Measurements from ENCODE around the gene PSENEN. TPM values are rescaled to one million over a fixed set of nuclear protein-coding genes. Genes with fewer than 3 reads are reported as not detected.

The PSENEN gene
- total RNA-seq, 2 experiments from 2014 or later = 37.2 to 41.3 TPM

DNA sequence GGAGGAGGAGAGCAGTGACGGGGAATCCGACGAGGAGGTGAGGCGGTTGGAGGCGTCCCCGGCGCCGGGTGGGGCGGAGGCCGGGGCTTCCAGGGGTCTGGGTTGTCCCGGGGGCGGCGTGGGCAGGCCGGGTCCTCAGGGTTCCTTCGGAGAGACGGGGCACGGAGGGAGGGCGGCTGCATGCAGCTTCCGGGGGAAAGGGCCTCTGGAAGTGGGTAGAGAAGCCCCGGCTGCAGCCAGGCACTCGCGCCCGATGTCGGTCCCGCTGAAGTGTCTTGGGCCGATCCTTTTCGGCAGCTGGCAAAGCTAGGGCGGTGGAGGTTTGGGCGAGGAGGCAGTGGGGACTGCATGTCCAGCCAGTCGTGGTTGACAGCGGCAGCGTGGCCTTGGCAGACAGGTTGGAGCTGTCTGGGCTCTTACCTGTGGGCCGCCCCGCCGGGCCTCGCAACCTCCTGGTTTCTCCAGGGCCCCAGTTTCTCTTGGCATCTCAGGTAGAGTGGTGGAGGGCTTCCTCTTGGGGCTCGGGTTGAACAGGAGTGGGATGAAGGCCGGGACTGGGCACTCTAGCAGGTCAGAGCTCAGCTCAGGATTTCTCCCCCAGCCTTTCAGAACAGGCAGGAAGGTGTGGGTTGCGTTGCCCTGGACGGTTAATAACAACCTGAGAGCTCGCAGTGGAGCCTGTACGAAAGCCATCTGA is 27.0 kb upstream of the PSENEN start:
- POLR2A ChIA-PET = interaction anchor here (0.7 to 9.5 kb wide), 16 partner anchors 10 to 164 kb away, joined by 3 to 105 read pairs (median 4); partner anchors contain the start of genes COX6B1, IGFLR1, LIN37 and PSENEN
- intact Hi-C loops (cut with micrococcal nuclease) = loop anchor here (10.0 kb wide), 1 partner anchor 216 kb away; the partner anchor contains the start of gene LRFN3
- Mint-ChIP-seq H3K27ac (peak overlapping the region; percentile 94), H3K4me3 (peak overlapping the region; percentile 94), H3K27me3 (no peaks in the 10 kb centered on the region), H3K36me3 (ENCODE audit: low read depth) (peaks cover 85% of the 10 kb centered on the region), H3K4me1 (ENCODE audit: low read depth) (peaks cover 29% of the 10 kb centered on the region), H3K9me3 (no peaks in the 10 kb centered on the region)
- ATAC-seq = no peak
- TF ChIP-seq, protein P1, sequence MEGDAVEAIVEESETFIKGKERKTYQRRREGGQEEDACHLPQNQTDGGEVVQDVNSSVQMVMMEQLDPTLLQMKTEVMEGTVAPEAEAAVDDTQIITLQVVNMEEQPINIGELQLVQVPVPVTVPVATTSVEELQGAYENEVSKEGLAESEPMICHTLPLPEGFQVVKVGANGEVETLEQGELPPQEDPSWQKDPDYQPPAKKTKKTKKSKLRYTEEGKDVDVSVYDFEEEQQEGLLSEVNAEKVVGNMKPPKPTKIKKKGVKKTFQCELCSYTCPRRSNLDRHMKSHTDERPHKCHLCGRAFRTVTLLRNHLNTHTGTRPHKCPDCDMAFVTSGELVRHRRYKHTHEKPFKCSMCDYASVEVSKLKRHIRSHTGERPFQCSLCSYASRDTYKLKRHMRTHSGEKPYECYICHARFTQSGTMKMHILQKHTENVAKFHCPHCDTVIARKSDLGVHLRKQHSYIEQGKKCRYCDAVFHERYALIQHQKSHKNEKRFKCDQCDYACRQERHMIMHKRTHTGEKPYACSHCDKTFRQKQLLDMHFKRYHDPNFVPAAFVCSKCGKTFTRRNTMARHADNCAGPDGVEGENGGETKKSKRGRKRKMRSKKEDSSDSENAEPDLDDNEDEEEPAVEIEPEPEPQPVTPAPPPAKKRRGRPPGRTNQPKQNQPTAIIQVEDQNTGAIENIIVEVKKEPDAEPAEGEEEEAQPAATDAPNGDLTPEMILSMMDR (IDR thresholded peaks at IDR 0.05) = no peak
- CTCF ChIA-PET = interaction anchor here (0.9 to 1.8 kb wide), 5 partner anchors 16 to 26 kb away, joined by 4 to 10 read pairs (median 5); no protein-coding TSS in a partner anchor
- DNase-seq = peak; percentile 82

DNA sequence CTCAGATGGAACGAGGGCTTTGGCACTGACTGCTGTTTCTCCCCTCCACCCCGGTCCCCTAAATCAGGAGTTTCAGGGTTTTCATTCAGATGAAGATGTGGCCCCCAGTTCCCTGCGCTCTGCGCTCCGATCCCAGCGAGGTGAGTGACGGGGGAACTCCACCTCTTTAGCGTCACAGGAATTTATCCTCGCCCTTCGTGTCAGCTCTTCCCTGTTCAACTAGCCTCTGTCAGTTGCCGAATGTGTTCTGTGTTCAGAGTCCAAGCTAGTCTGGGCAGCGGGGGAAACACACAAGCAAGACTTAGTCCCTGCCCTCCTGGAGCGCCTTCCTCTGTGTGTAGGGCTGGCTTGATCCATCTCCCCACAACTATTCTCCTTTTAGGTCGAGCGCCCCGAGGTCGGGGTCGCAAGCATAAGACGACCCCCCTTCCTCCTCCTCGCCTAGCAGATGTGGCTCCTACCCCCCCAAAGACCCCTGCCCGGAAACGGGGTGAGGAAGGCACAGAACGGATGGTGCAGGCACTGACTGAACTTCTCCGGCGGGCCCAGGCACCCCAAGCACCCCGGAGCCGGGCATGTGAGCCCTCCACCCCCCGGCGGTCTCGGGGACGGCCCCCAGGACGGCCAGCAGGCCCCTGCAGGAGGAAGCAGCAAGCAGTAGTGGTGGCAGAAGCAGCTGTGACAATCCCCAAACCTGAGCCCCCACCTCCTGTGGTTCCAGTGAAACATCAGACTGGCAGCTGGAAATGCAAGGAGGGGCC is 25.9 kb upstream of the PSENEN start:
- intact Hi-C loops (cut with micrococcal nuclease) = loop anchor here (10.0 kb wide), 1 partner anchor 215 kb away; the partner anchor contains the start of gene LRFN3
- Mint-ChIP-seq H3K36me3 (ENCODE audit: low read depth) (peaks cover 82% of the 10 kb centered on the region), H3K4me1 (ENCODE audit: low read depth) (peaks cover 29% of the 10 kb centered on the region), H3K4me3 (peak overlapping the region; percentile 94), H3K9me3 (no peaks in the 10 kb centered on the region), H3K27ac (peak overlapping the region; percentile 94), H3K27me3 (no peaks in the 10 kb centered on the region)
- ChIA-PET CTCF (interaction anchor here (0.6 to 1.8 kb wide), 6 partner anchors 17 to 27 kb away, joined by 3 to 10 read pairs (median 4); no protein-coding TSS in a partner anchor), POLR2A (interaction anchor here (1.0 to 9.5 kb wide), 14 partner anchors 9 to 71 kb away, joined by 3 to 105 read pairs (median 8); partner anchors contain the start of genes COX6B1, IGFLR1, LIN37 and ZBTB32)
- ATAC-seq (no peak), DNase-seq (peak; percentile 33)
- TF ChIP-seq, protein P1 (IDR thresholded peaks at IDR 0.05) = no peak

- peak overlapping the region; percentile 94 for H3K4me3 Mint-ChIP-seq
- no peaks in the 10 kb centered on the region for H3K9me3 Mint-ChIP-seq
- peaks cover 82% of the 10 kb centered on the region for H3K36me3 Mint-ChIP-seq (ENCODE audit: low read depth)
- no peaks in the 10 kb centered on the region for H3K27me3 Mint-ChIP-seq
- TF ChIP-seq, protein P1 (IDR thresholded peaks at IDR 0.05) = no peak
- no peak for DNase-seq
- peak overlapping the region; percentile 80 for H3K27ac Mint-ChIP-seq
- no peak for ATAC-seq
- ChIA-PET CTCF (interaction anchor here (0.6 kb wide), 1 partner anchor 20 kb away, joined by 3 read pairs; no protein-coding TSS in a partner anchor), POLR2A (interaction anchor here (1.2 to 9.5 kb wide), 6 partner anchors 9 to 22 kb away, joined by 3 to 105 read pairs (median 33); partner anchors contain the start of gene IGFLR1)
- intact Hi-C loops (cut with micrococcal nuclease) = no loop called here
- peaks cover 29% of the 10 kb centered on the region for H3K4me1 Mint-ChIP-seq (ENCODE audit: low read depth)
These were observed 25.3 kb upstream of the PSENEN start for GRCh38 chr19:35720163-35720524.

DNA sequence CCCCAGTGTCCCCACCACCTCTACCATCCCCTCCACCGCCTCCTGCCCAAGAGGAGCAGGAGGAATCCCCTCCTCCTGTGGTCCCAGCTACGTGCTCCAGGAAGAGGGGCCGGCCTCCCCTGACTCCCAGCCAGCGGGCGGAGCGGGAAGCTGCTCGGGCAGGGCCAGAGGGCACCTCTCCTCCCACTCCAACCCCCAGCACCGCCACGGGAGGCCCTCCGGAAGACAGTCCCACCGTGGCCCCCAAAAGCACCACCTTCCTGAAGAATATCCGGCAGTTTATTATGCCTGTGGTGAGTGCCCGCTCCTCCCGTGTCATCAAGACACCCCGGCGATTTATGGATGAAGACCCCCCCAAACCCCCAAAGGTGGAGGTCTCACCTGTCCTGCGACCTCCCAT is 24.8 kb upstream of the PSENEN start:
- Mint-ChIP-seq H3K36me3 (ENCODE audit: low read depth) (peaks cover 82% of the 10 kb centered on the region), H3K4me3 (peak overlapping the region; percentile 2), H3K27ac (no peak overlapping the region), H3K4me1 (ENCODE audit: low read depth) (peaks cover 29% of the 10 kb centered on the region), H3K9me3 (no peaks in the 10 kb centered on the region), H3K27me3 (no peaks in the 10 kb centered on the region)
- intact Hi-C loops (cut with micrococcal nuclease) = no loop called here
- ATAC-seq (no peak), DNase-seq (peak; percentile 26)
- POLR2A ChIA-PET = interaction anchor here (1.0 to 9.5 kb wide), 8 partner anchors 8 to 57 kb away, joined by 3 to 105 read pairs (median 8); partner anchors contain the start of genes IGFLR1, PSENEN and U2AF1L4
- CTCF ChIA-PET = interaction anchor here (1.6 kb wide), 1 partner anchor 26 kb away, joined by 6 read pairs; no protein-coding TSS in a partner anchor
- TF ChIP-seq, protein P1 (IDR thresholded peaks at IDR 0.05) = no peak
